Mesenchymal stem cell (in vitro differentiated cells and primary cell): ENCODE results near the gene RPTOR.
A peak's percentile ranks its signal among the peaks of the same experiment; 100 is the strongest.

Experiments
- DNase-seq: peaks from one replicate; pipeline ENCODE4 v3.0.0-alpha.2; 2013
- H2AFZ ChIP-seq: one replicate; pipeline ENCODE4 v1.6.1; 2013; ENCODE audit warnings: low read depth, mild to moderate bottlenecking, control low read depth, inconsistent platforms, low read length, moderate library complexity
- H2AK5ac ChIP-seq: 2 replicates; pipeline ENCODE4 v1.6.1; 2013; ENCODE audit warnings: low read length, moderate library complexity, mild to moderate bottlenecking, inconsistent platforms; ENCODE audit not compliant: severe bottlenecking
- H2BK120ac ChIP-seq: one replicate; pipeline ENCODE4 v1.6.1; 2013; ENCODE audit warnings: low read depth, mild to moderate bottlenecking, inconsistent platforms, low read length, moderate library complexity
- H2BK12ac ChIP-seq, 2 experiments: one replicate each; pipeline ENCODE4 v1.6.1; 2013; ENCODE audit warnings: inconsistent platforms in 2 of 2, low read length in 2 of 2, mild to moderate bottlenecking in 2 of 2, moderate library complexity in 2 of 2, control low read depth in 1 of 2
- H2BK15ac ChIP-seq: one replicate; pipeline ENCODE4 v1.6.1; 2013; ENCODE audit warnings: mild to moderate bottlenecking, low read depth, inconsistent platforms; ENCODE audit not compliant: poor library complexity, severe bottlenecking
- H2BK5ac ChIP-seq: 2 replicates; pipeline ENCODE4 v1.6.1; 2013; ENCODE audit warnings: low read depth, mild to moderate bottlenecking, low read length, control low read depth, inconsistent platforms; ENCODE audit not compliant: poor library complexity, severe bottlenecking
- H3K14ac ChIP-seq, 2 experiments: one replicate each; pipeline ENCODE4 v1.6.1; 2013; ENCODE audit warnings: inconsistent platforms in 2 of 2, low read length in 2 of 2, control low read depth in 1 of 2, mild to moderate bottlenecking in 1 of 2, moderate library complexity in 1 of 2
- H3K18ac ChIP-seq, 2 experiments: one replicate each; pipeline ENCODE4 v1.6.1; 2013; ENCODE audit warnings: inconsistent platforms in 2 of 2, low read length in 2 of 2, control low read depth in 1 of 2, low read depth in 1 of 2, mild to moderate bottlenecking in 1 of 2
- H3K23ac ChIP-seq, 2 experiments: one replicate each; pipeline ENCODE4 v1.6.1; 2013; ENCODE audit warnings: inconsistent platforms in 2 of 2, low read length in 2 of 2, mild to moderate bottlenecking in 2 of 2, moderate library complexity in 2 of 2, control low read depth in 1 of 2
- H3K27ac ChIP-seq: 2 replicates; pipeline ENCODE4 v1.5.1; 2013; ENCODE audit warnings: mild to moderate bottlenecking, moderate library complexity, low read length, control low read depth, inconsistent platforms; ENCODE audit not compliant: poor library complexity, severe bottlenecking
- H3K27me3 ChIP-seq, 2 experiments: 2 replicates each; pipeline versions ENCODE4 v1.6.1 to v1.7.0; 2013; ENCODE audit warnings: low read length in 2 of 2, mild to moderate bottlenecking in 2 of 2, moderate library complexity in 2 of 2, control low read depth in 1 of 2, inconsistent platforms in 1 of 2; ENCODE audit not compliant: control insufficient read depth in 1 of 2, insufficient read depth in 1 of 2
- H3K36me3 ChIP-seq, 2 experiments: 2 replicates each; pipeline versions ENCODE4 v1.6.1 to v1.7.0; 2013; ENCODE audit warnings: low read length in 2 of 2, control low read depth in 1 of 2, inconsistent platforms in 1 of 2, low read depth in 1 of 2, mild to moderate bottlenecking in 1 of 2; ENCODE audit not compliant: insufficient read depth in 2 of 2, control insufficient read depth in 1 of 2
- H3K4ac ChIP-seq, 2 experiments: one replicate each; pipeline ENCODE4 v1.6.1; 2013; ENCODE audit warnings: inconsistent platforms in 2 of 2, low read length in 2 of 2, mild to moderate bottlenecking in 2 of 2, moderate library complexity in 2 of 2, control low read depth in 1 of 2, low read depth in 1 of 2
- H3K4me1 ChIP-seq: 2 replicates; pipeline ENCODE4 v1.6.1; 2013; ENCODE audit warnings: low read depth, low read length, control low read depth; ENCODE audit not compliant: control insufficient read depth, insufficient read depth
- H3K4me2 ChIP-seq: 2 replicates; pipeline ENCODE4 v1.6.1; 2013; ENCODE audit warnings: low read length, mild to moderate bottlenecking, inconsistent platforms; ENCODE audit not compliant: poor library complexity, severe bottlenecking
- H3K4me3 ChIP-seq, 2 experiments: 2 replicates each; pipeline versions ENCODE4 v1.5.1 to v1.7.0; 2013; ENCODE audit warnings: low read length in 2 of 2, mild to moderate bottlenecking in 2 of 2, control low read depth in 1 of 2, low read depth in 1 of 2; ENCODE audit not compliant: insufficient read depth in 1 of 2
- H3K79me1 ChIP-seq: replicated peaks from 2 replicates; pipeline ENCODE4 v1.6.1; 2013; ENCODE audit warnings: mild to moderate bottlenecking, control low read depth, low read length, inconsistent platforms; ENCODE audit not compliant: poor library complexity, severe bottlenecking
- H3K9ac ChIP-seq: 2 replicates; pipeline ENCODE4 v1.7.0; 2013; ENCODE audit warnings: mild to moderate bottlenecking, low read length, moderate library complexity
- H3K9me3 ChIP-seq: 2 replicates; pipeline ENCODE4 v1.7.0; 2013; ENCODE audit warnings: mild to moderate bottlenecking, low read length; ENCODE audit not compliant: control insufficient read depth
- H4K8ac ChIP-seq: one replicate; pipeline ENCODE4 v1.6.1; 2013; ENCODE audit warnings: inconsistent platforms, mild to moderate bottlenecking, low read length, moderate library complexity
- H4K91ac ChIP-seq: one replicate; pipeline ENCODE4 v1.6.1; 2013; ENCODE audit warnings: mild to moderate bottlenecking, low read length, inconsistent platforms
- WGBS: methylation state at CpG from one replicate; pipeline ENCODE4 v1.1.7; 2013; ENCODE audit warnings: mixed read lengths; 5-methylcytosine and 5-hydroxymethylcytosine counted together

RPTOR gene

GRCh38 chr17:80513892-80514291 lies 30.7 kb upstream of the RPTOR start:
- no peaks in the 10 kb centered on the region for H3K36me3 ChIP-seq
- H3K23ac ChIP-seq, result no peak overlapping the region
- no peak for DNase-seq
- no peak overlapping the region for H2BK15ac ChIP-seq
- no peak overlapping the region for H3K9ac ChIP-seq
- no peak overlapping the region for H2AK5ac ChIP-seq
- no peak overlapping the region for H4K91ac ChIP-seq
- H4K8ac ChIP-seq, result no peak overlapping the region
- no peak overlapping the region for H3K14ac ChIP-seq
- no peak overlapping the region for H2BK120ac ChIP-seq
- no peaks in the 10 kb centered on the region for H3K9me3 ChIP-seq
- peaks cover 9 to 30% of the 10 kb centered on the region in 2 experiments for H3K27me3 ChIP-seq
- no peaks in the 10 kb centered on the region for H3K79me1 ChIP-seq
- no peak overlapping the region for H2AFZ ChIP-seq
- H3K4ac ChIP-seq, result no peak overlapping the region
- H3K18ac ChIP-seq, result no peak overlapping the region
- no peak overlapping the region for H2BK12ac ChIP-seq
- peaks cover 16% of the 10 kb centered on the region for H3K4me1 ChIP-seq
- H2BK5ac ChIP-seq, result no peak overlapping the region
- WGBS, result 66% methylated on average over 9 of the region's 10 CpGs
- no peak overlapping the region for H3K4me3 ChIP-seq
- no peak overlapping the region for H3K4me2 ChIP-seq
- no peak overlapping the region for H3K27ac ChIP-seq

GRCh38 chr17:80516171-80516932 lies 28.3 kb upstream of the RPTOR start:
- no peaks in the 10 kb centered on the region for H3K9me3 ChIP-seq
- WGBS, result 88% methylated on average over 17 of the region's 17 CpGs
- H3K79me1 ChIP-seq, result no peaks in the 10 kb centered on the region
- no peak overlapping the region for H3K4me2 ChIP-seq
- no peak overlapping the region for H4K91ac ChIP-seq
- no peak overlapping the region for H3K9ac ChIP-seq
- H3K4me3 ChIP-seq, result no peak overlapping the region
- H3K27me3 ChIP-seq, result peaks cover 4 to 25% of the 10 kb centered on the region in 2 experiments
- H2BK15ac ChIP-seq, result no peak overlapping the region
- H3K36me3 ChIP-seq, result no peaks in the 10 kb centered on the region
- H3K14ac ChIP-seq, result no peak overlapping the region
- no peak overlapping the region for H4K8ac ChIP-seq
- no peak overlapping the region for H2BK12ac ChIP-seq
- no peak overlapping the region for H3K18ac ChIP-seq
- H3K4me1 ChIP-seq, result peaks cover 16% of the 10 kb centered on the region
- peak overlapping the region in 1 of 2 experiments; percentile 89 for H3K23ac ChIP-seq
- H2AFZ ChIP-seq, result no peak overlapping the region
- no peak overlapping the region for H2BK5ac ChIP-seq
- H2BK120ac ChIP-seq, result no peak overlapping the region
- no peak overlapping the region for H3K4ac ChIP-seq
- H2AK5ac ChIP-seq, result no peak overlapping the region
- DNase-seq, result no peak
- no peak overlapping the region for H3K27ac ChIP-seq

GRCh38 chr17:80517641-80518040 lies 27.0 kb upstream of the RPTOR start:
- Histone ChIP-seq H3K9me3 (no peaks in the 10 kb centered on the region), H3K18ac (no peak overlapping the region), H2BK120ac (no peak overlapping the region), H4K8ac (no peak overlapping the region), H4K91ac (no peak overlapping the region), H3K4me3 (no peak overlapping the region), H3K79me1 (no peaks in the 10 kb centered on the region), H2BK15ac (no peak overlapping the region), H3K14ac (no peak overlapping the region), H2BK12ac (no peak overlapping the region), H3K36me3 (no peaks in the 10 kb centered on the region), H2BK5ac (no peak overlapping the region), H3K9ac (no peak overlapping the region), H3K27ac (no peak overlapping the region), H3K4ac (no peak overlapping the region), H3K4me2 (no peak overlapping the region), H3K27me3 (peaks cover 4 to 26% of the 10 kb centered on the region in 2 experiments), H2AFZ (no peak overlapping the region), H3K23ac (no peak overlapping the region), H2AK5ac (no peak overlapping the region), H3K4me1 (peaks cover 8% of the 10 kb centered on the region)
- DNase-seq, result no peak
- WGBS, result 86% methylated on average over 3 of the region's 3 CpGs

- H2AFZ ChIP-seq, result no peak overlapping the region
- no peak overlapping the region for H2BK120ac ChIP-seq
- no peak overlapping the region for H3K18ac ChIP-seq
- H3K36me3 ChIP-seq, result no peaks in the 10 kb centered on the region
- H2BK15ac ChIP-seq, result no peak overlapping the region
- no peak overlapping the region for H2AK5ac ChIP-seq
- H3K27me3 ChIP-seq, result peaks cover 4 to 34% of the 10 kb centered on the region in 2 experiments
- no peak overlapping the region for H3K4me3 ChIP-seq
- H3K23ac ChIP-seq, result no peak overlapping the region
- no peak overlapping the region for H2BK12ac ChIP-seq
- no peak overlapping the region for H2BK5ac ChIP-seq
- H3K4me2 ChIP-seq, result no peak overlapping the region
- peaks cover 4% of the 10 kb centered on the region for H3K4me1 ChIP-seq
- no peak overlapping the region for H3K9ac ChIP-seq
- H3K14ac ChIP-seq, result no peak overlapping the region
- WGBS, result 23% methylated on average over 1 of the region's 1 CpG
- H4K8ac ChIP-seq, result no peak overlapping the region
- H3K4ac ChIP-seq, result no peak overlapping the region
- no peak for DNase-seq
- H3K27ac ChIP-seq, result no peak overlapping the region
- no peaks in the 10 kb centered on the region for H3K79me1 ChIP-seq
- H4K91ac ChIP-seq, result no peak overlapping the region
- peaks cover 3% of the 10 kb centered on the region for H3K9me3 ChIP-seq
These were observed 26.2 kb upstream of the RPTOR start for GRCh38 chr17:80518392-80518791.
